H4 (cell line): ENCODE results near the gene BBX. TPM values are rescaled to one million over a fixed set of nuclear protein-coding genes. Genes with fewer than 3 reads are reported as not detected.

Experiments used
- DNase-seq: peaks from one replicate; pipeline ENCODE4 v3.0.0-alpha.2; 2015; ENCODE audit warnings: low spot score
- total RNA-seq: library from RNA; depleted of rRNA; stranded (reverse); fragments of >200 nt; shearing (Covaris generic); gene quantifications from 2 replicates; pipeline ENCODE4 v1.2.3, GENCODE V29; 2014; rRNA removed

Gene BBX
- 30.6 and 37.4 TPM in 2 replicates for total RNA-seq

GRCh38 chr3:107522510-107523288 lies at the start of gene BBX:
Gene BBX (plus strand): TSS chr3:107522962. CDS start chr3:107710461, 187,499 bp downstream.
- peak; percentile 88 for DNase-seq

- no peak for DNase-seq
Observed at GRCh38 chr3:107476462-107476861, 46.3 kb upstream of the BBX start.

GRCh38 chr3:107487490-107487889 lies 35.3 kb upstream of the BBX start:
- no peak for DNase-seq

- no peak for DNase-seq
Observed at GRCh38 chr3:107488942-107489341, 33.8 kb upstream of the BBX start.

GRCh38 chr3:107493134-107493533 lies 29.6 kb upstream of the BBX start:
- DNase-seq, result no peak

GRCh38 chr3:107496855-107497254 lies 25.9 kb upstream of the BBX start:
- DNase-seq, result no peak

GRCh38 chr3:107498646-107499045 lies 24.1 kb upstream of the BBX start:
- no peak for DNase-seq

- no peak for DNase-seq
Observed at GRCh38 chr3:107506458-107506857, 16.3 kb upstream of the BBX start.

GRCh38 chr3:107508331-107508730 lies 14.4 kb upstream of the BBX start:
- DNase-seq, result no peak

GRCh38 chr3:107512108-107512507 lies 10.7 kb upstream of the BBX start:
- DNase-seq, result no peak

- no peak for DNase-seq
Observed at GRCh38 chr3:107514453-107514852, 8.3 kb upstream of the BBX start.

- no peak for DNase-seq
Observed at GRCh38 chr3:107516475-107516874, 6.3 kb upstream of the BBX start.

GRCh38 chr3:107520535-107520934 lies 2.2 kb upstream of the BBX start:
- no peak for DNase-seq

- no peak for DNase-seq
Observed at GRCh38 chr3:107521469-107522059, 1.2 kb upstream of the BBX start.

GRCh38 chr3:107523289-107523538 lies 452 bp downstream of the BBX start:
- DNase-seq, result no peak

- peak; percentile 54 for DNase-seq
Observed at GRCh38 chr3:107523539-107524325, 970 bp downstream of the BBX start.

GRCh38 chr3:107524326-107524840 lies 1.6 kb downstream of the BBX start:
- DNase-seq, result peak; percentile 28

- DNase-seq, result peak; percentile 52
Observed at GRCh38 chr3:107524841-107525643, 2.3 kb downstream of the BBX start.

- DNase-seq, result peak; percentile 4
Observed at GRCh38 chr3:107525644-107526305, 3.0 kb downstream of the BBX start.

GRCh38 chr3:107531917-107532469 lies 9.2 kb downstream of the BBX start:
- DNase-seq, result no peak

GRCh38 chr3:107540857-107541256 lies 18.1 kb downstream of the BBX start:
- no peak for DNase-seq
